H9 (cell line): Measurements from ENCODE around the gene FOXD1. TPM values are rescaled to one million over a fixed set of nuclear protein-coding genes. Genes with fewer than 3 reads are reported as not detected.

ENCODE experiments used
- DNase-seq: peaks from one replicate; pipeline ENCODE4 v3.0.0-alpha.2; 2017
- H2AFZ ChIP-seq: one replicate; pipeline ENCODE4 v1.6.1; 2013; ENCODE audit warnings: mild to moderate bottlenecking, low read length, control low read depth, moderate library complexity
- H2AK5ac ChIP-seq: 2 replicates; pipeline ENCODE4 v1.6.1; 2013; ENCODE audit warnings: low read length, control low read depth, mixed read lengths; ENCODE audit not compliant: insufficient read length
- H2BK120ac ChIP-seq: one replicate; pipeline ENCODE4 v1.6.1; 2013; ENCODE audit warnings: low read depth, mild to moderate bottlenecking, low read length, control low read depth, inconsistent platforms; ENCODE audit not compliant: poor library complexity, severe bottlenecking
- H2BK12ac ChIP-seq: 2 replicates; pipeline ENCODE4 v1.6.1; 2013; ENCODE audit warnings: low read length, control low read depth, mixed read lengths, low read depth; ENCODE audit not compliant: insufficient read length
- H2BK15ac ChIP-seq: 2 replicates; pipeline ENCODE4 v1.6.1; 2013; ENCODE audit warnings: low read depth, low read length, control low read depth
- H2BK20ac ChIP-seq: one replicate; pipeline ENCODE4 v1.6.1; 2013; ENCODE audit warnings: low read depth, mild to moderate bottlenecking, low read length, control low read depth, inconsistent platforms; ENCODE audit not compliant: poor library complexity, severe bottlenecking
- H2BK5ac ChIP-seq: 2 replicates; pipeline ENCODE4 v1.6.1; 2013; ENCODE audit warnings: low read length, control low read depth, mixed read lengths; ENCODE audit not compliant: insufficient read length
- H3K14ac ChIP-seq: 2 replicates; pipeline ENCODE4 v1.6.1; 2013; ENCODE audit warnings: low read length, control low read depth; ENCODE audit not compliant: insufficient read depth
- H3K18ac ChIP-seq: 2 replicates; pipeline ENCODE4 v1.6.1; 2013; ENCODE audit warnings: low read depth, mild to moderate bottlenecking, mixed read lengths, low read length, control low read depth; ENCODE audit not compliant: insufficient read length
- H3K23ac ChIP-seq: 2 replicates; pipeline ENCODE4 v1.6.1; 2013; ENCODE audit warnings: low read length, control low read depth, mixed read lengths, low read depth; ENCODE audit not compliant: insufficient read length
- H3K23me2 ChIP-seq: 2 replicates; pipeline ENCODE4 v1.6.1; 2013; ENCODE audit warnings: low read depth, mild to moderate bottlenecking, mixed read lengths, low read length, control low read depth; ENCODE audit not compliant: insufficient read length, poor library complexity, severe bottlenecking
- H3K27ac ChIP-seq: 2 replicates; pipeline ENCODE4 v1.5.1; 2013; ENCODE audit warnings: low read length, control low read depth, mixed read lengths, low read depth; ENCODE audit not compliant: insufficient read length
- H3K27me3 ChIP-seq: 2 replicates; pipeline ENCODE4 v1.6.1; 2013; ENCODE audit warnings: low read length, control low read depth, inconsistent platforms; ENCODE audit not compliant: insufficient read depth
- H3K4ac ChIP-seq: 2 replicates; pipeline ENCODE4 v1.6.1; 2013; ENCODE audit warnings: low read depth, mild to moderate bottlenecking, control low read depth, inconsistent platforms, low read length, moderate library complexity
- H3K4me1 ChIP-seq: 2 replicates; pipeline ENCODE4 v1.6.1; 2013; ENCODE audit warnings: low read length, control low read depth, inconsistent platforms; ENCODE audit not compliant: insufficient read depth
- H3K4me2 ChIP-seq: 2 replicates; pipeline ENCODE4 v1.6.1; 2013; ENCODE audit warnings: low read length, control low read depth, mixed read lengths; ENCODE audit not compliant: insufficient read length, insufficient read depth
- H3K56ac ChIP-seq: 2 replicates; pipeline ENCODE4 v1.6.1; 2013; ENCODE audit warnings: low read depth, mild to moderate bottlenecking, mixed read lengths, low read length, control low read depth; ENCODE audit not compliant: insufficient read length
- H3K79me1 ChIP-seq: 2 replicates; pipeline ENCODE4 v1.6.1; 2013; ENCODE audit warnings: low read depth, mild to moderate bottlenecking, moderate library complexity, low read length, control low read depth, inconsistent platforms; ENCODE audit not compliant: insufficient read depth, poor library complexity, severe bottlenecking
- H3K79me2 ChIP-seq: 2 replicates; pipeline ENCODE4 v1.6.1; 2013; ENCODE audit warnings: low read length, control low read depth, inconsistent platforms; ENCODE audit not compliant: insufficient read depth
- H3K9ac ChIP-seq: 2 replicates; pipeline ENCODE4 v1.6.1; 2013; ENCODE audit warnings: low read length, control low read depth, mixed read lengths; ENCODE audit not compliant: insufficient read length; ENCODE audit errors: extremely low read depth
- H3K9me3 ChIP-seq: one replicate; pipeline ENCODE4 v1.6.1; 2013; ENCODE audit warnings: low read depth, low read length, inconsistent platforms; ENCODE audit not compliant: control insufficient read depth
- H3T11ph ChIP-seq: one replicate; pipeline ENCODE4 v1.6.1; 2013; ENCODE audit warnings: mild to moderate bottlenecking, low read length, control low read depth, inconsistent platforms
- H4K20me1 ChIP-seq: one replicate; pipeline ENCODE4 v1.6.1; 2013; ENCODE audit not compliant: control insufficient read depth, insufficient read length, insufficient read depth
- H4K5ac ChIP-seq: 2 replicates; pipeline ENCODE4 v1.6.1; 2013; ENCODE audit warnings: low read depth, mild to moderate bottlenecking, mixed read lengths, low read length, control low read depth; ENCODE audit not compliant: insufficient read length
- H4K8ac ChIP-seq: replicated peaks from 2 replicates; pipeline ENCODE4 v1.6.1; 2013; ENCODE audit warnings: low read length, control low read depth, mixed read lengths, low read depth; ENCODE audit not compliant: insufficient read length
- H4K91ac ChIP-seq: 2 replicates; pipeline ENCODE4 v1.6.1; 2013; ENCODE audit warnings: low read depth, mild to moderate bottlenecking, moderate library complexity, mixed read lengths, low read length, control low read depth; ENCODE audit not compliant: insufficient read length
- H3K27ac Mint-ChIP-seq, 3 experiments: 2 replicates in 2 of 3; 3 replicates in 1 of 3; pipeline ENCODE4 v1.8.0; 2020 to 2021; ENCODE audit warnings: mixed read lengths in 3 of 3, mild to moderate bottlenecking in 1 of 3, moderate library complexity in 1 of 3
- H3K27me3 Mint-ChIP-seq: 2 replicates; pipeline ENCODE4 v1.8.0; 2021; ENCODE audit warnings: low read depth, mild to moderate bottlenecking, moderate library complexity, mixed read lengths
- H3K36me3 Mint-ChIP-seq, 3 experiments: 2 replicates in 2 of 3; 3 replicates in 1 of 3; pipeline ENCODE4 v1.8.0; 2020 to 2021; ENCODE audit warnings: low read depth in 3 of 3, mixed read lengths in 3 of 3; ENCODE audit not compliant: insufficient read depth in 1 of 3
- H3K4me1 Mint-ChIP-seq, 2 experiments: 2 replicates each; pipeline ENCODE4 v1.8.0; 2020; ENCODE audit warnings: mixed read lengths in 2 of 2
- H3K4me3 Mint-ChIP-seq, 2 experiments: 2 replicates in 1 of 2; 3 replicates in 1 of 2; pipeline ENCODE4 v1.8.0; 2020 to 2021; ENCODE audit warnings: mild to moderate bottlenecking in 2 of 2, mixed read lengths in 2 of 2, moderate library complexity in 1 of 2
- H3K9me3 Mint-ChIP-seq, 2 experiments: 2 replicates in 1 of 2; 3 replicates in 1 of 2; pipeline ENCODE4 v1.8.0; 2020; ENCODE audit warnings: mild to moderate bottlenecking in 2 of 2, mixed read lengths in 2 of 2, moderate library complexity in 1 of 2
- CTCF ChIP-seq: fragments of 200-600 bp; sonication (generic); conservative IDR thresholded peaks from 3 replicates; pipeline ENCODE4 v1.8.0; 2021; ENCODE audit warnings: antibody characterized with exemption, mild to moderate bottlenecking
- WGBS: extraction: QIAGEN DNeasy Blood & Tissue Kit; methylation state at CpG from one replicate; pipeline ENCODE4 v1.1.7; 2013; ENCODE audit warnings: missing lambda C conversion rate, low lambda C conversion rate, mixed read lengths; ENCODE audit not compliant: insufficient read length; ENCODE audit errors: extremely low coverage; 5-methylcytosine and 5-hydroxymethylcytosine counted together
- total RNA-seq: library from RNA; stranded (reverse); gene quantifications from 2 replicates; pipeline ENCODE4 v1.2.1, GENCODE V29; 2021

Gene FOXD1
- total RNA-seq, 1 experiment from 2014 or later, result 0.20 TPM

DNA sequence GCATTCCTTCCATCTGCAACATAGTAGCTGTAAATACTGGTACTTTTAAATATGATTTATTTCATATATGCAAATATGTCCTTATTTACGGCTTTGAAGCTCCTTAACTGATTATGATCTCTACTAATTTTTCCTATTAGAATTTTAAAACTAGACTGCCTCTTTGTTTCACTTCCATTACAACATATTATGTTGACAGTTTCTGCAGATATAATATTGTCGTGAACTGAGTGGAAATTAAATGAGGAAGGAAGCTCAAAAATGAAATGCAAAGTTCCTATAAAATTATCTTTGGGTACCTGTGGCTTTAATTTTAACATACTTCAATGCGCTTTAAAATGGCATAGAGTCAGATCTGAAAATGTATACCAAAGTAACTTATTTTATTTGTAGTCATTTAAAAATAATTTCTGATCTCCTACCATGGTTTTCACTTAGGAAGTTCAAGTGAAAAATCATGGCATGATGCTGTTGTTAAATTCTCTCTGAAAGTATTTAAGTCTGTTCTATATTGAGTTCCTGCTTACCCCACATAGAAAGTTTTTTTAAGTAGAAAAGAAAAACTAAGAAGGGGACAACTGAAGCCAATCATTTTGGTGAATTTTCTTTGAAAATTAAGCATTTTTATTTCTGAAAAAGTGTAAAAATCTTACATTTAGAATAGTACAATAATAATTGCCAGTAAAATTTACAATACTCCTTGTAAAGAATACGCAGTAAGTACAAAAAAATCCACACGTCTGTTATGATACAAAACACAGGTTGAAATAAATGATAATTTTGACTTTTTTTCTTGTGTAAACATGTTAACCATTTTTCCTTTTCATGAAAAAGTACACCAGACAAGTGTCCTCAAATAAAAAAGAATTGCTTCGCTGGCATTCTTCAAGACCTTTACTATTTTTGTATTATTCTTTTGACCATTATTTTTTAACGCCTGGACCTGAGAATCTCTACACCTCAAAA lies 2.6 kb downstream of the FOXD1 start:
- Mint-ChIP-seq H3K27me3 (peaks cover 91% of the 10 kb centered on the region), H3K27ac (no peak overlapping the region), H3K9me3 (peaks cover 3 to 19% of the 10 kb centered on the region in 2 experiments; a peak in 3 of 5 replicates), H3K36me3 (no peaks in the 10 kb centered on the region; a peak in 1 of 7 replicates), H3K4me1 (peaks cover 29 to 46% of the 10 kb centered on the region in 2 experiments), H3K4me3 (peak overlapping the region in 1 of 2 experiments; percentile 79; a peak in 4 of 5 replicates)
- Histone ChIP-seq H3K27me3 (peaks cover 82% of the 10 kb centered on the region), H3K9me3 (no peaks in the 10 kb centered on the region), H3K4me1 (no peaks in the 10 kb centered on the region), H3K18ac (no peak overlapping the region), H4K91ac (no peak overlapping the region), H4K5ac (no peak overlapping the region), H4K8ac (no peak overlapping the region), H2AFZ (no peak overlapping the region), H3K23me2 (peaks cover 13% of the 10 kb centered on the region), H3K4me2 (peak overlapping the region; percentile 56), H2BK15ac (no peak overlapping the region), H3K79me2 (no peaks in the 10 kb centered on the region), H2BK12ac (no peak overlapping the region), H4K20me1 (no peaks in the 10 kb centered on the region), H3K23ac (no peak overlapping the region), H3K14ac (no peak overlapping the region), H2AK5ac (no peak overlapping the region), H3T11ph (no peak overlapping the region), H3K56ac (no peak overlapping the region), H3K27ac (no peak overlapping the region), H2BK20ac (no peak overlapping the region), H3K9ac (no peak overlapping the region), H3K4ac (no peak overlapping the region), H2BK120ac (no peak overlapping the region), H2BK5ac (no peak overlapping the region), H3K79me1 (no peaks in the 10 kb centered on the region)
- no peak for TF ChIP-seq CTCF
- DNase-seq, result no peak
- whole genome bisulfite sequencing, result no CpG with 5 or more reads among the region's 7 CpGs
